HG02763 (cell line): ENCODE results near the gene ZNF236.
"Not testable (repeated sequence)": the region's sequence is repeated elsewhere in the genome, so short reads cannot be mapped to it uniquely, and the experiment has no call there.

ENCODE experiments used
- ATAC-seq: cut with Tn5 transposase; IDR thresholded peaks from one replicate; pipeline ENCODE4 v1.9.1; 2021; ENCODE audit warnings: mild to moderate bottlenecking, moderate library complexity; ENCODE audit not compliant: unreplicated experiment

Gene ZNF236

GRCh38 chr18:76943542-76944339 is 121.4 kb downstream of the ZNF236 start:
- ATAC-seq: no peak

GRCh38 chr18:76944346-76944745 is 122.0 kb downstream of the ZNF236 start:
- ATAC-seq: not testable (repeated sequence)

- no peak for ATAC-seq
These were observed 126.0 kb downstream of the ZNF236 start for GRCh38 chr18:76948345-76948744.

- ATAC-seq: no peak
These were observed 129.3 kb downstream of the ZNF236 start for GRCh38 chr18:76951456-76952247.

- no peak for ATAC-seq
These were observed 130.4 kb downstream of the ZNF236 start for GRCh38 chr18:76952747-76953146.

GRCh38 chr18:76953156-76953555 is 130.8 kb downstream of the ZNF236 start:
- ATAC-seq: no peak

GRCh38 chr18:76953583-76954233 is 131.4 kb downstream of the ZNF236 start:
- ATAC-seq: no peak

GRCh38 chr18:76955524-76956170 is 133.3 kb downstream of the ZNF236 start:
- no peak for ATAC-seq

- ATAC-seq: no peak
These were observed 134.3 kb downstream of the ZNF236 start for GRCh38 chr18:76956648-76957047.

GRCh38 chr18:76957384-76958355 is 135.3 kb downstream of the ZNF236 start:
- ATAC-seq: no peak

- ATAC-seq: no peak
These were observed 136.5 kb downstream of the ZNF236 start for GRCh38 chr18:76958692-76959341.

- ATAC-seq: no peak
These were observed 137.2 kb downstream of the ZNF236 start for GRCh38 chr18:76959605-76960004.

GRCh38 chr18:76960528-76961035 is 138.2 kb downstream of the ZNF236 start:
- ATAC-seq: no peak

GRCh38 chr18:76962851-76963250 is 140.5 kb downstream of the ZNF236 start:
- no peak for ATAC-seq

GRCh38 chr18:76963936-76964335 is 141.6 kb downstream of the ZNF236 start:
- peak; percentile 34 for ATAC-seq

GRCh38 chr18:76965555-76966151 is 143.3 kb downstream of the ZNF236 start:
- peak; percentile 56 for ATAC-seq

- not testable (repeated sequence) for ATAC-seq
These were observed 144.9 kb downstream of the ZNF236 start for GRCh38 chr18:76967299-76967698.

- no peak for ATAC-seq
These were observed 145.5 kb downstream of the ZNF236 start for GRCh38 chr18:76967721-76968472.
